ENCODE measurements around the gene NUTM2F.
"Not testable (repeated sequence)": the region's sequence is repeated elsewhere in the genome, so short reads cannot be mapped to it uniquely, and the experiment has no call there.

Gene NUTM2F

DNA sequence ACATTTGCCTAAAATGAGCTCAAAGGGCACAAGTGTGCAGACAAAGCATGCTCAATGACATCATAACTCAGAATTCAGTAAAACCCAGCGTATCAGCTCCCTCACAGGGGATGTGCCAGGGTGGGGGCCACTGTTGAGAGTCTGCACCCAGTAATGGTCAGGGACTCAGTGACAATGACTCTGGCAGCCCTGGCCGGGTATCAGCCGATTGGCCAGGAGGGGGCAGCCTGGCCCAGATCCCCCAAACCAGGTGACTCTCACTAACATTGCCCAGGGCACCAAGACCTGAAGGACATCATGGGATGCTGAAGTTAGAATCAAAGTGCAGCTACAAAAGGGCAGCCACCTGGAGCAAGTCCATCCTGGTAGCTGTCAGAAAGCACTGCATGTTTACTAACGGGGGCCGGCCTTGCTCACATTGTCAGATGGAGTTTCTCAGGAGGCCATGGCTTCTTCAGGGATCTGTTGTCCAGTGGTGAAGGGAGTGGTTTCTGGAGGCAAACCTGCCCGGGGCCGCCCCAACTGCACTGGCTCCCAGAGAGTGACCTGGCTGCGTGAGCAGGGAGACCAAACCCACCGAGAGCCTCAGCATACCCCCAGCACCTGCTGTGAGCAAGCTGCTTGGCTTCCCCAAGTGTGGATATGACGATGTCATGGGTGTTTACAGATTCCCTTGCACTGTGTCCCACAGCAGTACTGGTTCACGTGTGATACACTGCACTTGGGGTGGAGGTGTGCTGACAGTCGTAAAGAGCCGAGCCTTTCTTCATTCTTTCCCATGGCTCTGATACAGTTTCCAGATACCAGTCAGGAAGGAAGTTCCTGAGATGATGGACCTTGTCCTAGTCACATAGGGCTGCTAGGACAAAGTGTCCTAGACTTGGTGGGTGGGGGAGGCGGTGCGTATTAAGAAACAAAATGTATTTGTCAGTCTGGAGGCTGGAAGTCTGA lies 13.1 kb downstream of the NUTM2F start:
- not testable (repeated sequence) for DNase-seq

DNA sequence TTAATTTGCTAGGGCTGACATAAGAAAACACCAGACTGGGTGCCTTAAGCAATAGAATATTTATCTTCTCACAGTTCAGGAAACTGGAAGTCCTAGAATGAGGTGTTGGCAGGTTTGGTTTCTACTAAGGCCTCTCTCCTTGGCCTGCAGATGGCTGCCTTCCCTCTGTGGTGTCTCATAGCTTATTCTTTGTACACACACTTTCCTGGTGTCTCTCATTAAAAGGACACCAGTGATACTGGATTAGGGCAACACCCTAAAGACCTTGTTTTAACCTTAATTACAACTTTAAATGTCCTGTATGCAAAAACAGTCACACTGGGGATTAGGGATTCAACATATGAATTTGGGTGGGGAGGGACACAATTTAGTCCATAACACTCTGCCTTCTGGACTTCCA lies 25.1 kb downstream of the NUTM2F start:
- DNase-seq, result no peak

DNA sequence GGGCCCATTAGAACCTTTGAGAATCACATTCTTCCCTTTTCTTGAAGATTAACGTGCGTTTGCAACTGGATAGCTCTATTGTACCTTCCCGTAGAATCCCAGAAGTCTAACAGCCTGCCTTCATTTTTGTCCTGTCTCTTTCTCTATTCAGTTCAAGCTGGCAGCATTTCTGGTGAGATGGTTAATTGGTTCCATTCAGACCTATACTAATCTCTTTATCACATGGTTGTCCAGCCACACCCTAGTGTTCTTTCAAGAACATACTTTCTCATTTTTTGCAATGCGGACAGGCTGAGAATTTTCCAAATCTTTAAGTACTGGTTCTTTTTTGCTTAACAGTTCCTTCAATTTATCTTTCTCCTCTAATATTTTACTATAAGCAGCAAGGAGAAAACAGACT lies 26.0 kb downstream of the NUTM2F start:
- no peak for DNase-seq

DNA sequence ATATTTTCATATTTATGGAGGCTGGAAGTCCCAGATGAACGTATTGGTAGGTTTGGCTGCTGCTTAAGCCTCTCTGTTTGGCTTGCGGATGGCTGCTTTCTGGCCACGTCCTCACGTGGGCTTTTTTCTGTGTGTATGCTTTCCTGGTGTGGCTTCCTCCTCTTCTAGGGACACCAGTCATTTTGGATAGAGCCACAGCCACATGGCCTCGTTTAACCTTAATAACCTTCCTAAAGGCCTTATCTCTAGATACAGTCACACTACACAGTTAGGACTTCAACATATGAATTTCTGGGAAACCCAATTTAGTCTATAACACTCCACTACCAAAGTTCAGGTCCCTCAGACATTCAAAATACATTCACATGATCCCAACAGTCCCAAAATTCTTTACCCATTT lies 26.9 kb downstream of the NUTM2F start:
- DNase-seq, result no peak

DNA sequence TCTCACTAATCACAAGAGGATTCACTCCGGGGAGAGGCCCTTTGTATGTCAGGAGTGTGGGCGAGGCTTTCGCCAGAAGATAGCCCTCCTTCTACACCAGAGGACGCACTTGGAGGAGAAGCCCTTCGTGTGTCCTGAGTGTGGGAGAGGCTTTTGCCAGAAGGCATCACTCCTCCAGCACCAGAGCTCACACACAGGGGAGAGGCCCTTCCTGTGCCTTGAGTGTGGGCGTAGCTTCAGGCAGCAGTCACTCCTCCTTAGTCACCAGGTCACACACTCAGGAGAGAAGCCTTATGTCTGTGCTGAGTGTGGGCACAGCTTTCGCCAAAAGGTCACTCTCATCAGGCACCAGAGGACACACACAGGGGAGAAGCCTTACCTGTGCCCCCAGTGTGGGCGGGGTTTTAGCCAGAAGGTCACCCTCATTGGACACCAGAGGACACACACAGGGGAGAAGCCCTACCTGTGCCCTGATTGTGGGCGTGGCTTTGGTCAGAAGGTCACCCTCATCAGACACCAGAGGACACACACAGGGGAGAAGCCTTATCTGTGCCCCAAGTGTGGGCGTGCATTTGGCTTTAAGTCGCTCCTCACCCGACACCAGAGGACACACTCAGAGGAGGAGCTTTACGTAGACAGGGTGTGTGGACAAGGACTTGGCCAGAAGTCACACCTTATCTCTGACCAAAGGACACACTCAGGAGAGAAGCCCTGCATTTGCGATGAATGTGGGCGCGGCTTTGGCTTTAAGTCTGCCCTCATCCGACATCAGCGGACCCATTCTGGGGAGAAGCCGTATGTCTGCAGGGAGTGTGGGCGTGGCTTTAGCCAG lies 27.8 kb downstream of the NUTM2F start:
- no peak for DNase-seq

DNA sequence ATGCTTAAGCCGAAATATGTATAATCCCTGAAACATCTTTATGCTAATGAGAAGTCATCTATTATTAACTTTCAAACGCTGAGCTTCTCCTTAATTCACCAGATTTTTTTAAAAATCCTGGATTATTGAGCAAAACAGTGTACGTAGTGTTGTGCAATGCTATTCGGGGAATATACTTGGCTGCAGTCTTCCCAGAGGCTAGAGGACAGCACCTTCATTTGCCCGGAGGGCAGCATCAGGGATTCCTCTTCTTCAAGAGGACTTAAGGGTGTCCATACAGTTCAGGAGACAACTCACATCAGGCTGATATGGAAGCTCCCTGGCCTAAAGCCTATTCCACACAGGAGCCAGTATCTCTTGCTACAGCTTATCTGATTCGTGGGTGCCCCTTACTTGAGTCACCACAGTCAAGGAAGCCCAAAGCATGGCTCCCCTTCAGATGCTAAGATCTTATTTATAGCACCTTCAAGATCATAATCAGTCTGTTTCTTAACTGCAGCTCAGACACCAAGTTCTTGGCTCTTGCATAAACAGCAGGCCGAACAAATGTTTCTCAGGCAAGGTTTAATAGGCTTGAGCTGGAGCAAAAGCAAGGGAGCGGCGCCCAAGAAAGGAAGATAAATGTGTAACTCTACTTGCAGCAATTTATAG lies 29.4 kb downstream of the NUTM2F start:
- no peak for DNase-seq

DNA sequence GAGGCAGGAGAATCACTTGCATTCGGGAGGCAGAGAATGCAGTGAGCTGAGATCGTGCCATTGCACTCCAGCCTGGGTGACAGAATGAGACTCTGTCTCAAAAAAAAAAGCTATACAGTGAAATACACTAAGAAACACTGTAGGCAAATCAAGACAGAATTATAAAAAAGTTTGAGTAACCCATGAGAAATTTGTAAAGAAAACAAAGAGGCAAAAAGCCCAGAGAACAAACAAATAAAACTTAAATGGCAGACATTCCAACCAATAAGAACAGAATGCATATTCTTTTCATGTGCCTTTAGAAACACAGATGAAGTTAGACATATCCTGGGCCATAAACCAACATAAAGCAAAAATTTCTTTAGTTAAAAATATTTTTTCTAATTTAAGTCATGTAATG lies 38.8 kb downstream of the NUTM2F start:
- no peak for DNase-seq

DNA sequence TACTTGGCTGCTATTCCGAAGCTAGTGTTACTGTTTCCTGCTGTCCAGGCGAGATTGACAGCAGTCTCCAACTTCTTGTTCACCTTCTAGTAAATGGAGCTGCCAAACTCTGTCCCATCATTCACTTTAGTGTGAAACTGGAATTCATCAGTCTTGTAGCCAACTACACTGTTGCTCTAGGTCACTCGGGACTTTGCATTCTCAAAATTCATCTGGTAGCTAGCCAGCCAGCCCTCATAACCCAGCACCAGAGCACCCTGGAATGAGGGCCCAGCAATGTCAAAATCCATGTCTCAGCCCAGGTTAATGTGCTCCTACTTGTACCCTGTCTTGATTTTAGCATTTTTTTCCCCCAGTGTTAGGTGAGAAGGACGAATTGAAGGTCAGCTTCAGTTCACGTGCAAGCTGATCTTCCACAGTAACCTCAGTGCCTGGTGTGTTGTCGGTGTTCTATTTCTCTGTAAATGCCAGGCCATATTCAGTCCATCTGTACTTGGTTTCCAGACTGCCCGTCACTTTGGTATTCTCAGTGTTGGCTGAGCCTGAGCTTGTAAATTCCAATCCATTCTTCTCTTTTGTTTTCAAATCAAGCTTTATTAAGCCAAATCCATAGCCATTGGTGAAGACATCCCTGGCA lies 40.4 kb downstream of the NUTM2F start:
- no peak for DNase-seq

DNA sequence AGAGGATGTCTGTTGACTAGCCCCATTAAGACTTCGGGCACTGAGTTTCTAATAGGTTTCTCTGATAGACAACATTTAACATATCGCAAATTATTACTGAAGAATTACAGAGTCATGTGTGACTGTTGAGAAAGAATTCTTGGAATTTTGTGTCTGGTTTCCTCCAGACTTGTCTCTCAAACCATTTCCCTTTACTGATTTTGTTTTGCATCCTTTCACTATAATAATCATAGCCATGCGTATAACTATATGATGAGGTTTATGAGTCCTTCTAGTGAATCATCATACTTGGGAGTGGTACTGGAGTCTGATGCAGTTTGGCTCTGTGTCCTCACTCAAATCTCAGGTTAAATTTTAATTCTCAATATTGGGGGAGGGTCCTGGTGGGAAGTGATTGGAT lies 42.3 kb downstream of the NUTM2F start:
- DNase-seq, result no peak

DNA sequence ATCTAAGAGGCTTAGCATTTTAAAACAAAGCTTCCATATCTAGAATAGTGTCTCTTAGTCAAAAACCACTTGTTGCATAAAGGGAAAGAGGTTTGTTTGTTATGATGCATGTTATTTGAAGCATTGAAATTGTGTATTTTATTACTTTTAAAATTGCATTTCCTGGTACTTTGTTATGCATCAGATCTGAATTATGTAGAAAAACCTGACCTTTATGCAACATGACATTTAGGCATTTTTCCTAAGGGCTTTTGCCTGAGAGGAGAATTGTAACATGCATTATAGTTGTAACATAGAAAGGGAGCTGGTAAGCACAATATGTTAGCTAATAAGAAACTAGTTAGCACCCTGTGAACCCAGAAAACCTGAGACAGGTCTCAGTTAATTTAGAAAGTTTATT lies 47.3 kb downstream of the NUTM2F start:
- DNase-seq, result no peak

DNA sequence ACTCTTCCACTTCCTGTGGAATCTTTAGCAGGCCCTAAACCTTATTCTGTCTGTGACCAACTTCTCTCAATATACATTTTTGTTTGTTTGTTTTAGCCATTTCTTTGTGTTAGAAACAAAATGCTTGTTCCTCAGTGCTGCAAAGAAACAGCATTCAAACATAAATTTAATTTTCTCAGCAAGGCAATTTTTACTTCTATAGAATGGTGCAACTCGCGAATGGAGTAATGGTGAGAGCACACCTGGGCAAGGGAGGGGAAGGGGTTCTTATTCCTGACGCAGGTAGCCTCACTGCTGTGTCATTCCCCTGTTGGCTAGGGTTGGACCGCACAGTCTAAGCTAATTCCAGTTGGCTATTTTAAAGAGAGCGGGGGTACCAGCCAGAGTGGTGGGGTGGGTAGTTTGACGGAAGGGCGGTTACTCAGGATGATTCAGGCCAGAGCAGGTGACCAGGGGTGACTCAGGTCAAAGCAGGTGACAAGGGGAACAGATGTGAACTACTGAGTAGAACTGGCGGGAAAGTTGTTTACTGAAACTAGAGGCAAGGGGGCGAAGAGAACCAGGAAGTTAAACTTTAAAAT lies 47.9 kb downstream of the NUTM2F start:
- DNase-seq, result no peak

DNA sequence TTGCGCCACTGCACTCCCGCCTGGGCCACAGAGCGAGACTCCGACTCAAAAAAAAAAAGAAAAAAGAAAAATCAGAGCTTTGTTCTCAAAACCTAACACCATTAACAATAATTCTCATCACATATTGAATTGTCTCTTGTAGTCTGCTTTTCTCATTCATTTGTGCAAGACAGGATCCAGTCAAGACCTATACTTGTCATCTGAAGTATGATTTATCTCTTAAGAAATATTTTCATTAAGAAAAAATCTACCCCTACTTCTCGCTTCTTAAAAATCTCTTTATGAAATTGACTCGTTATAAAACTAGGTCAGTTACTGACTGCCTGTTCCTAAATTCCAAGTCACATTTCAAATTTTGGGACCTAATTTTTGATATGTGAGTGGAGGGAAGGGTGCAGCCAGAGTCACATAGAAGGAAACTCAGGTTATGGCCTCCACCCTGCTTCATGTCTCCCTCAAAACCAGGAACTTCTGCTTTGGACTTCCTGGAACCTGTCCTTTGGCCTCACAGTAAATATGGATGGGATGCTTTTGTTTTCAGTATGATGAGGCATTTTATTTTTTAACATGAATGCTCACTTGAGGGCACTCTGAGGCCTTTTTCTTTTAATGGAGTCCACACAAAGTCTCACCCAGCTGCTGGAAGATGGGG lies 50.4 kb downstream of the NUTM2F start:
- DNase-seq, result no peak

DNA sequence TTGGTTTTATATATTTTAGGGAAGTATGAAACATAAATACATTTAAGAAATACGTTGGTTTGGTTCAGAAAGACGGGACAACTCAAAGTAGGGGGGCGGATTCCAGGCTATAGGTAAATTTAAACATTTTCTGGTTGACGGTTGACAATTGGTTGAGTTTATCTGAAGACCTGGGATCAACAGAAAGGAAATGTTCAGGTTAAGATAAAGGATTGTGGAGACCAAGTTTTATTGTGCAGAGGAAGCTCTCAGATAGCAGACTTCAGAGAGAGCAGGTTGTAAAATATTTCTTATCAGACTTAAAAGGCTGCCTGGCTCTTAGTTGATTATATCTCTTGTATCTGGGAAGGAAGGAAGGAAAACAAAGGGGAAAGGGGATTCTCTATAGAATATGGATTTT lies 51.4 kb downstream of the NUTM2F start:
- not testable (repeated sequence) for DNase-seq

DNA sequence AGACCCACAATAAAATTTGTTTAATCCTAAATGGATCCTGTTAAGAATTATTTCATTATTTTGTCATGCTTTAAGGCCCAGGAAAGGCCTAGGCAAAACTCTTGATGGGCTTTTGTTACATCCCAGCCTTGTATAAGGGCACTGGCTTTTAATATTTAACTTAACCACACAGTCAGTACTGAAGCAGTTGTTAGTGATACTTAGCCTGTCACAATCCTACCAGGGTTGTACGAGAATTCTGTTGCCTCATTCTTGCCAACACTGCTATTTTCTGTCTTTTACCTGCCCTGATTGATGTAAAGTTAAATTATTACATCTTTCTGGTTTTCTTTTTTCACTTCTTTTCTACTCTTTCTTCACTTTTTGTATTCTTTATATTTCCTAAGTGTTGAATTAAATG lies 58.4 kb downstream of the NUTM2F start:
- no peak for DNase-seq

DNA sequence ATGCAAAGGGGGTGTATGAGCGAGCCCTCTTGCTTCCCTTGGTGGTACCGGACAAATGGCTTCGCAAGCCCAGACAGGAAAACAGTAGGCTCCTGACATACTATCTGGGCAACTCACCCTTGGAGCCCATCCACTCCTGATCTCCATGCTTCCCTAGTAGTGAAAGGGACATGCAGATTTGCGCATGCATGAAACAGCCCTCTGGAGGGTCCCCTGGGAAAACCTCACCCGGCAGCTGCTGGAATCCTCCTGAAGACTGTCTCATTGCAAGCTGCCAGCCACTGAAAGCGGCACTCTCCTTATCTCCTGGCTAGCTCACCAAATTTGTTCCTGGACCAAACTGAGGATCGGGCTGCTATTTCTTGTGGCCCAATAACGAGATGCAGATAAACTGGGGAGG lies 59.2 kb downstream of the NUTM2F start:
- DNase-seq, result no peak
